Heart left ventricle (tissue), 16 donors: ENCODE results near the gene CSPG4. TPM values are rescaled to one million over a fixed set of nuclear protein-coding genes. Genes with fewer than 3 reads are reported as not detected.
"Not testable (repeated sequence)": the region's sequence is repeated elsewhere in the genome, so short reads cannot be mapped to it uniquely, and the experiment has no call there.

Source experiments
- ATAC-seq, 4 donors: fragments of 200-7000 bp; cut with Tn5 transposase; one replicate each; pipeline ENCODE4 v1.9.1; 2020 to 2022; ENCODE audit warnings: moderate library complexity in 4 of 4, mild to moderate bottlenecking in 3 of 4, moderate number of reproducible peaks in 1 of 4
- DNase-seq, 5 donors: peaks; one replicate each; pipeline ENCODE4 v3.0.0-alpha.2; 2020
- H3K27ac ChIP-seq, 12 donors: fragments of 200-600 bp; sonication (generic) in 4 of 12; one replicate each; pipeline versions ENCODE4 v1.5.0 to v1.8.0; 2016 to 2022; ENCODE audit warnings: mild to moderate bottlenecking in 2 of 12
- H3K27me3 ChIP-seq, 9 donors: fragments of 200-600 bp; sonication (generic) in 2 of 9; one replicate each; pipeline versions ENCODE4 v1.5.1 to v1.8.0; 2016 to 2022; ENCODE audit warnings: mild to moderate bottlenecking in 3 of 9
- H3K36me3 ChIP-seq, 9 donors: fragments of 200-600 bp; sonication (generic) in 2 of 9; one replicate each; pipeline versions ENCODE4 v1.5.0 to v1.8.0; 2018 to 2022; ENCODE audit warnings: mild to moderate bottlenecking in 2 of 9
- H3K4me1 ChIP-seq, 12 donors: fragments of 200-600 bp; sonication (generic) in 4 of 12; one replicate each; pipeline versions ENCODE4 v1.5.0 to v1.8.0; 2016 to 2022; ENCODE audit warnings: mild to moderate bottlenecking in 3 of 12
- H3K4me3 ChIP-seq, 12 donors: fragments of 200-600 bp; sonication (generic) in 4 of 12; one replicate each; pipeline versions ENCODE4 v1.5.0 to v1.8.0; 2017 to 2022; ENCODE audit warnings: mild to moderate bottlenecking in 9 of 12, moderate library complexity in 4 of 12
- H3K9me3 ChIP-seq, 12 donors: fragments of 200-600 bp; sonication (generic) in 4 of 12; one replicate each; pipeline versions ENCODE4 v1.5.0 to v1.8.0; 2016 to 2022; ENCODE audit warnings: mild to moderate bottlenecking in 1 of 12
- POLR2A ChIP-seq, 2 donors: fragments of 450-650 bp; IDR thresholded peaks; one replicate each; pipeline ENCODE4 v1.6.1; 2017; ENCODE audit warnings: antibody characterized with exemption in 2 of 2, mild to moderate bottlenecking in 2 of 2, moderate library complexity in 2 of 2
- WGBS, 4 donors: extraction: QIAGEN DNeasy Blood & Tissue Kit in 2 of 4; methylation state at CpG; one replicate each; pipeline versions ENCODE4 v1.1.5 to v1.1.7; 2013 to 2018; 5-methylcytosine and 5-hydroxymethylcytosine counted together
- intact Hi-C, 10 donors: fragments of 100-400 bp; cut with DNase I; formaldehyde crosslinking; loops; one replicate each; pipeline versions ENCODE4 v1.11.1 to v1.14.2; 2022
- polyA plus RNA-seq, 2 donors: library from polyadenylated mRNA; stranded (reverse); fragments of 200-250 nt; gene quantifications; one replicate each; pipeline ENCODE4 v1.2.3, GENCODE V29; 2013
- total RNA-seq, 9 donors: library from RNA; depleted of rRNA in 2 of 9; stranded (reverse); fragments of >200 nt in 2 of 9; fragmentation: NEBNext Ultra II Directional in 3 of 9; extraction: Animal tissue kit (Norgen Biotek cat#: 25700) in 3 of 9; gene quantifications; one replicate each; pipeline versions ENCODE4 v1.1.0 to v1.2.4, GENCODE V29; 2016 to 2023
- TF ChIP-seq, protein P1 (sequence below), 12 donors: fragments of 200-600 bp; sonication (generic) in 4 of 12; IDR thresholded peaks; one replicate each; pipeline versions ENCODE4 v1.5.0 to v1.8.0; 2018 to 2022; ENCODE audit warnings: antibody characterized with exemption in 12 of 12, mild to moderate bottlenecking in 5 of 12
- donor health status: ischemic (EF 13 %, LVEDD 7.1; RV severe dilation, severe dysfunction).
- donor health status: healthy with polysubstance abuse.
- donor health status: DM: no; HTN: yes; CAD: no.
- donor health status: DM: no; HTN: no; CAD: no.
- donor health status: ischemic (EF 25% LVEDD 6.9; RV normal size, moderate dysfunction).
- donor health status: ischemic (EF 25% LVEDD 5.7; RV mildly dilated, moderate dysfunction).
- donor health status: healthy.
- donor health status: DM: yes; HTN: yes; CAD: no.
- donor health status: ischemic (EF 35%, LVEDD 5.7; RV mildly dilated, moderate dysfunction).
- donor health status: nonischemic (EF 11% LVEDD 7.7; RV severe dilation, severe dysfunction).
- donor health status: DM: yes; HTN: yes; CAD: no.
- donor health status: PGD.
- donor health status: ischemic (EF 29% LVEDD 5.4; RV normal size, mild dysfunction).
- donor health status: nonischemic (EF 23%, LVEDD 6.1; RV moderate dilation, normal function).

Gene CSPG4
- total and polyA plus RNA-seq, 11 donors = 8.5 to 46.9 (median 13.9) TPM

DNA sequence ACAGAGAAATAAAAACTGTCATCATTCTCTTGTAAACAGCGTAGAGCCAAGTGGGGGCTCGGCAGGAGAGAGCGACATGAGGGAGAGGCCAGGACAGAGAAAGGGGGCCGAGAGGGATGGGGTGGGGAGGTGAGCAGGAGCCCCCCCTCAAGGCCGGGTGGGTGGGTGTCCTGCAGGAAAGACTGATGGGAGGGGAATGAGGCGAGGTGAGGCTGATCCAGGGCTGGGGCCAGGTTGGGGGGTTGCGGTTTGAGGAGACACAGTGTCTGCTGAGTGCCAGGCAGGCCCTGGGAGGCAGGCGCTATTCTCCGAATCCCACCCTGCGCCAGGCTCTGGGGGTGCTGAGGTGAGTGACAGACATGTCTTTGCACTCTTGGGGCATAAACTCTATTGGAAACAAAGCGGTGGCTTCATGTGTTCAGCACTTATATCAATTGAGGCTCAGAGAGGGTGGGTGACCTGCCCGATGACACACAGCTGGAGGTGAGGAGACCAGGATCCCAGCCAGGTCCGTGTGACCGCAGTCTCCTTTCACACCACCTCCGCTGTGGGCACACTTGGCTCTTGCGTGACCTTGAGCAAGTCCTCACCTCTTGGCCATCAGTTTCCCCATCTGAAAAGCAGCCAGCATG, 19.6 kb upstream of the CSPG4 start:
- ATAC-seq (peak in 2 of 4 donors; percentile 3 to 4), DNase-seq (no peak)
- H3K27ac ChIP-seq = peak overlapping the region in 7 of 12 donors; percentile 5 to 63 (median 13)
- no peak for TF ChIP-seq POLR2A (IDR thresholded peaks at IDR 0.05)
- TF ChIP-seq, protein P1, sequence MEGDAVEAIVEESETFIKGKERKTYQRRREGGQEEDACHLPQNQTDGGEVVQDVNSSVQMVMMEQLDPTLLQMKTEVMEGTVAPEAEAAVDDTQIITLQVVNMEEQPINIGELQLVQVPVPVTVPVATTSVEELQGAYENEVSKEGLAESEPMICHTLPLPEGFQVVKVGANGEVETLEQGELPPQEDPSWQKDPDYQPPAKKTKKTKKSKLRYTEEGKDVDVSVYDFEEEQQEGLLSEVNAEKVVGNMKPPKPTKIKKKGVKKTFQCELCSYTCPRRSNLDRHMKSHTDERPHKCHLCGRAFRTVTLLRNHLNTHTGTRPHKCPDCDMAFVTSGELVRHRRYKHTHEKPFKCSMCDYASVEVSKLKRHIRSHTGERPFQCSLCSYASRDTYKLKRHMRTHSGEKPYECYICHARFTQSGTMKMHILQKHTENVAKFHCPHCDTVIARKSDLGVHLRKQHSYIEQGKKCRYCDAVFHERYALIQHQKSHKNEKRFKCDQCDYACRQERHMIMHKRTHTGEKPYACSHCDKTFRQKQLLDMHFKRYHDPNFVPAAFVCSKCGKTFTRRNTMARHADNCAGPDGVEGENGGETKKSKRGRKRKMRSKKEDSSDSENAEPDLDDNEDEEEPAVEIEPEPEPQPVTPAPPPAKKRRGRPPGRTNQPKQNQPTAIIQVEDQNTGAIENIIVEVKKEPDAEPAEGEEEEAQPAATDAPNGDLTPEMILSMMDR (IDR thresholded peaks at IDR 0.05) = no peak
- H3K27me3 ChIP-seq = no peaks in the 10 kb centered on the region
- intact Hi-C loops = loop anchor here (2.0 to 10.0 kb wide), 6 partner anchors 40 to 173 kb away; partner anchors contain the start of gene FBXO22 (in 1 of the 10)
- no peaks in the 10 kb centered on the region for H3K36me3 ChIP-seq
- WGBS, 4 donors = 47 to 52% (median 48%) methylated on average over 13 to 16 of the region's 16 CpGs
- H3K4me3 ChIP-seq = peak overlapping the region in 5 of 12 donors; percentile 12 to 30 (median 19)
- no peaks in the 10 kb centered on the region for H3K9me3 ChIP-seq
- peaks cover 0 to 37% (median 16%) of the 10 kb centered on the region in 12 donors for H3K4me1 ChIP-seq

DNA sequence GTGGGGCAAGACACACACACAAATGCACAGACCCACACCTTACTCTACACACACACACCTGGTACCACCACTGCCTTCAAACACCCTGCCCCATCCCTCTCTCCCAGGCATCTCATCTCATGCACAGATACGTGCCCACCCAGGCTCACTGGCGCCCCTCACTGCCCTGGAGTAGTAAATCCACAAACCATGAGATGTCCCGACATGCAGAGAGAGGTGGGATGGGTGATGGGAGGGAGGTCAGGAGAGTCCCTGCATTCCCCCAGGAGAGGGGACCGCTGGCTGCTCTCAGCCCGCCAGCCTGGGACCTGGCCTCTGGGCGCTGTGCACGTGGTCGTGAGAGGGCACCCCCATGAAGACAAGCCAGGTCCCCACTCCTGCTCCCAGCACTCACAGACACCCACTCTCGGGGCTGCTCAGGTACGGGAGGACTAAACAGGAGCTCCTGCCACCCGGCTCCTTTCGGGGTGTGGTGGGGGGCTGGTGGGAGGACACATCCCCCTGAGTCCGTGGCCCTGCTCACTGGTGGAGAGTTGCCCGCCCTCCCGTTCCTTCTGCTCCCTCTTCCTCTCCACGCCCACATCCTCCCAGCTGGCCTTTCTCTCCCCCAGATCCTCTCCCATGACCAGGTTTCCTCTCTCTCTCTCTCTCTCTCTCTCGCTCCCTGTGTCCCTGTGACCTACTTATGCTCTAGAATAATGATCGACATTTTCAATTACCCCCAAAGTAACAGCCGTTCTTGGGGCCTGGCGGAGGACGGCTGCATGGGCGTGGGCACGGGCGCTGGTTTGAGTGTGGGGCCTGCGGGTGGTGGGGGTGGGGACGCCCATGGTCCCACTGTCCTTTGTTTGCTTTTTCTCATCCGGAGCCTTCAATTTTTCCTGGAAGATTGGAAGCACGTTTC, 18.9 kb upstream of the CSPG4 start:
- H3K9me3 ChIP-seq = no peaks in the 10 kb centered on the region
- intact Hi-C loops = loop anchor here (2.0 to 10.0 kb wide), 6 partner anchors 39 to 173 kb away; partner anchors contain the start of gene FBXO22 (in 1 of the 10)
- H3K4me3 ChIP-seq = peak overlapping the region in 7 of 12 donors; percentile 8 to 30 (median 14)
- no peaks in the 10 kb centered on the region for H3K27me3 ChIP-seq
- no peaks in the 10 kb centered on the region for H3K36me3 ChIP-seq
- DNase-seq = peak; percentile 66 to 77 (median 69)
- 38 to 48% (median 45%) methylated on average over 26 to 28 of the region's 28 CpGs for WGBS, 4 donors
- no peak for TF ChIP-seq POLR2A (IDR thresholded peaks at IDR 0.05)
- TF ChIP-seq, protein P1 (IDR thresholded peaks at IDR 0.05) = peak in 1 of 12 donors; percentile 4
- peak overlapping the region in 6 of 12 donors; percentile 2 to 63 (median 18) for H3K27ac ChIP-seq
- H3K4me1 ChIP-seq = peaks cover 0 to 37% (median 16%) of the 10 kb centered on the region in 12 donors
- ATAC-seq = peak in 3 of 4 donors; percentile 43 to 69 (median 62)

DNA sequence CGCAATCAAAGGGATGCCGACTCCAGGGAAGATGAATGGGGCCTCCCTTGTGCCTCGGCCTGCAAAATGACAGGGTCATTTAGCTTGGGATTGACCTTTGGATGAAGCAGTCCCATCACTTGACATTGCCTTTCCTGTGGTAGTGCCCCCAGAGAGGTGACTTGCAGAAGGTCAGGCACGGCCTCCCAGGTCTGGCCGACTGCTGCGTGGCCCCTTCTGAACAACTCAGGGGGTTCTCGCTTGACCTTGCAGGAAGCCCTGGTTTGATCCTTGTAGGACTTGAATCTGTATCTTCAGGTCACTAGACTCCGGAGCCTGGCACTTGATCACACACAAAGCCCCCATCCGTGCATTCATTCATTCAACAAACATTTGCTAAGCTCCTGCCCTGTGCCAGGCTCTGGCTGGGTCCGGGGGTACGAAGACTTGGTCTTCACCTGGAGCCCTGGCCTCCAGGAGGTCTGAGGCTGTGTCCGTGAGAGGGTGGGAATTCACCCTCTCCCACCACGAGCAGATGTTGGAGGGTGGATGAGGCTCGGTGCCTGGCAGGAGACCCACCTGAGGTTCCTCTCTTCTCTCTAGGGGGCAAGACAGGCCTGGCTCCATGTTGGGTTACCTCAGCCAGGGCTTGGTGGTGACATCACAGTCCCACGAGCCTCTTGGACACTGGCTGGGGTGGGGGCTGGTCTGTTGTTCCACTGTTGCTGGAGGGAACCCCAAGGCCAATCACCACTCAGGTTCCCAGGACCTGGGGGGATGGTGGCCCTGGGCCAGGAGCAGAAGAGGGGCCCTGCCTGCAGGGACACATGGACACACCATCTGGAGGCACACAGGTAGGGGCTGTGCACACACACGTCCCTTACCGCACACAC, 18.0 kb upstream of the CSPG4 start:
- not testable (repeated sequence) for H3K4me3 ChIP-seq, H3K27me3 ChIP-seq, H3K9me3 ChIP-seq, DNase-seq, ATAC-seq, H3K36me3 ChIP-seq, H3K27ac ChIP-seq
- intact Hi-C loops = loop anchor here in 9 of 10 donors (5.0 to 10.0 kb wide), 5 partner anchors 38 to 174 kb away; partner anchors contain the start of gene FBXO22 (in 1 of the 9)
- WGBS, 4 donors = 90 to 95% (median 94%) methylated on average over 16 to 17 of the region's 17 CpGs
- peaks cover 0 to 33% (median 16%) of the 10 kb centered on the region in 12 donors for H3K4me1 ChIP-seq
